ENCODE results near the gene CREBBP. TPM values are rescaled to one million over a fixed set of nuclear protein-coding genes. Genes with fewer than 3 reads are reported as not detected.

The CREBBP gene
- total and polyA plus RNA-seq, 7 donors, result 5.4 to 85.3 (median 39.5) TPM

DNA sequence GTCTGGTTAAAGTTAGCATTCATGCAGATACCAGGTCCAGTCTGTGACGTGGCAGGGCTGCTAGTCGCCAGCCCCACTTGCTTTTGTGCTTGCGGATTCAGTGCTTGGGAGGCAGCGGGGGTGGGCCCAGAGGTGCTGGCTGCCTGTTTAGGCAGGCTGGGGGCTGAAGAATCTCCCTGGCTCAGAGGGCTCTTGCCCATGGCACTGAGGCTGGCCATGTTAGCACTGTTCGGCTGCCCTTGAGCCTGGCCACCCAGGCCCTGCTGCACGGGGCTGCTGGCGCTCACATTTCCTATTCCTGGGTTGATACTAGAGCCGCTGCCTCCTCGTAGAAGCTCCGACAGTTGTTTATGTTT is 30.0 kb downstream of the CREBBP start:
- no peak overlapping the region for H3K4me3 ChIP-seq
- DNase-seq, result no peak
- H3K36me3 ChIP-seq, result peaks cover 0 to 12% (median 11%) of the 10 kb centered on the region in 4 donors
- H3K4me1 ChIP-seq, result peaks cover 0 to 63% (median 51%) of the 10 kb centered on the region in 4 donors
- H3K27me3 ChIP-seq, result no peaks in the 10 kb centered on the region
- H3K9me3 ChIP-seq, result no peaks in the 10 kb centered on the region
- TF ChIP-seq, protein P1, sequence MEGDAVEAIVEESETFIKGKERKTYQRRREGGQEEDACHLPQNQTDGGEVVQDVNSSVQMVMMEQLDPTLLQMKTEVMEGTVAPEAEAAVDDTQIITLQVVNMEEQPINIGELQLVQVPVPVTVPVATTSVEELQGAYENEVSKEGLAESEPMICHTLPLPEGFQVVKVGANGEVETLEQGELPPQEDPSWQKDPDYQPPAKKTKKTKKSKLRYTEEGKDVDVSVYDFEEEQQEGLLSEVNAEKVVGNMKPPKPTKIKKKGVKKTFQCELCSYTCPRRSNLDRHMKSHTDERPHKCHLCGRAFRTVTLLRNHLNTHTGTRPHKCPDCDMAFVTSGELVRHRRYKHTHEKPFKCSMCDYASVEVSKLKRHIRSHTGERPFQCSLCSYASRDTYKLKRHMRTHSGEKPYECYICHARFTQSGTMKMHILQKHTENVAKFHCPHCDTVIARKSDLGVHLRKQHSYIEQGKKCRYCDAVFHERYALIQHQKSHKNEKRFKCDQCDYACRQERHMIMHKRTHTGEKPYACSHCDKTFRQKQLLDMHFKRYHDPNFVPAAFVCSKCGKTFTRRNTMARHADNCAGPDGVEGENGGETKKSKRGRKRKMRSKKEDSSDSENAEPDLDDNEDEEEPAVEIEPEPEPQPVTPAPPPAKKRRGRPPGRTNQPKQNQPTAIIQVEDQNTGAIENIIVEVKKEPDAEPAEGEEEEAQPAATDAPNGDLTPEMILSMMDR (IDR thresholded peaks at IDR 0.05), result no peak
- TF ChIP-seq POLR2A (IDR thresholded peaks at IDR 0.05) (no peak), EP300 (IDR thresholded peaks at IDR 0.05) (no peak), POLR2AphosphoS5 (IDR thresholded peaks at IDR 0.05) (no peak)
- 85 to 92% methylated on average over 10 of the region's 10 CpGs for WGBS, 2 donors
- peak overlapping the region; percentile 38 to 65 (median 57) for H3K27ac ChIP-seq
- intact Hi-C loops (cut with DNase I), result no loop called here

DNA sequence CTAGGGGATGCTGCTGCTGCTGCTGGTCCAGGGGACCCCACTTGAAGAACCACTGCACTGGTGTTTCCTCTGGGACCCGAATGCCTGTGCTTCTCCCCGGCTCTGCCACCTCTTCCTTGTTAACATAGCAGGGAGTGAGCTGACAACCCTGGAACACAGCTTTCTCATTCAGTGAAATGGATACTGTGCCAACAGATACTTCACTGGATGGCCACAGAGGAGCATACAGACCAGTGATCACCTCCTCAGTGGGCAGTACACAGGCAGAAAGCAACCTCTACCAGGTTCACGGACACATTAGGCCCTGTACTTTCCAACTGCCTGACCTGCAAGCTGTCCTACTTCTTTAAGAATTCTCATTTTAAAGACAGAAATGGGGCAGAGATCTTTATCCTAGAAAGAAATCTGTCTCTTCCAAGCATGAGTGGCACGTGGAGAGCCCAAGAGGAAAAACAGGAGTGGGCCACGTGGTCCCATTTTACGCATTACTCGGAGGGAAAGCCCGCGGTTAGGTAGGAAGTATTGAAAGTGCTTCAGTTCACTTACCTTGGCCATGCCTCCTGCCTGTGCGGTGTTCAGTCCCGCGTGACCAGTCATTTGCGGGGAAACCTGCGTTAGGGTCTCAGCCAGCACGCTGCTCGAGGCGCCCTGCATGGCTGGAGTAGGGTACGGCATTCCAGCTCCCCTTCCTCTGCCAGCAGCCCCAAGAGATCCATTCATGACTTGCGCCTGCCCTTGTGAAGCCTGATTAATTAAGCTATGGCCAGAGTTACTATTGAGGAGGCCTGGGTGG is 30.6 kb downstream of the CREBBP start:
- Histone ChIP-seq H3K9me3 (no peaks in the 10 kb centered on the region), H3K4me1 (peaks cover 0 to 62% (median 46%) of the 10 kb centered on the region in 4 donors), H3K27me3 (no peaks in the 10 kb centered on the region), H3K27ac (peak overlapping the region; percentile 38 to 65 (median 57)), H3K4me3 (no peak overlapping the region), H3K36me3 (peaks cover 0 to 12% (median 11%) of the 10 kb centered on the region in 4 donors)
- DNase-seq, result no peak
- intact Hi-C loops (cut with DNase I), result no loop called here
- 94 to 95% methylated on average over 19 of the region's 19 CpGs for WGBS, 2 donors
- TF ChIP-seq, protein P1 (IDR thresholded peaks at IDR 0.05), result no peak
- TF ChIP-seq POLR2AphosphoS5 (IDR thresholded peaks at IDR 0.05) (no peak), POLR2A (IDR thresholded peaks at IDR 0.05) (no peak)

DNA sequence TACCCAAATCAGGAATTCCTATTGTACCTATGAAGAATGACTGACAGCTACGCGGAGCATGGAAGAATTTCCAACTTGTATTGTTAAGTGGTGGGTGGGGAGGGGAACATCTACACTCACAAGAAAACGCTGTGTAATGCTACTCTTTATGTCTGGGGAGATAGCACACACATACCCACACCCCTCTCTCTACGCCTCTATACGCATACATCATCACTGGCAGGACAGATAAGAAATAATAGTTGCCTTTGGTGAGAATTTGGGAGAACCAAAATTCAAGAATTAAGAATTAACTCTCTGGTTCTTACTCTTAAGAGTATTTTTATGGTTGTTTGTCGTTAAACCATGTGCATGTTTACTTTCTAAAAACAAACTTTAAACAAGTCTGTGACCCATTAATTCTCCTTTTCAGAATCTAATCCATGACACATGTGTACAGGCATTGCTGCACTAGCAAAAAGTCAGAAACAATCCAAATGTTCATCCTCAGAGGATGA is 33.9 kb downstream of the CREBBP start:
- TF ChIP-seq, protein P1 (IDR thresholded peaks at IDR 0.05), result no peak
- TF ChIP-seq EP300 (IDR thresholded peaks at IDR 0.05) (no peak), POLR2AphosphoS5 (IDR thresholded peaks at IDR 0.05) (no peak), POLR2A (IDR thresholded peaks at IDR 0.05) (no peak)
- 80 to 84% methylated on average over 6 of the region's 6 CpGs for WGBS, 2 donors
- Histone ChIP-seq H3K27ac (no peak overlapping the region), H3K36me3 (peaks cover 0 to 12% (median 11%) of the 10 kb centered on the region in 4 donors), H3K4me1 (peaks cover 0 to 69% (median 50%) of the 10 kb centered on the region in 4 donors), H3K9me3 (no peaks in the 10 kb centered on the region), H3K4me3 (no peak overlapping the region), H3K27me3 (no peaks in the 10 kb centered on the region)
- no peak for DNase-seq
- intact Hi-C loops (cut with DNase I), result no loop called here

DNA sequence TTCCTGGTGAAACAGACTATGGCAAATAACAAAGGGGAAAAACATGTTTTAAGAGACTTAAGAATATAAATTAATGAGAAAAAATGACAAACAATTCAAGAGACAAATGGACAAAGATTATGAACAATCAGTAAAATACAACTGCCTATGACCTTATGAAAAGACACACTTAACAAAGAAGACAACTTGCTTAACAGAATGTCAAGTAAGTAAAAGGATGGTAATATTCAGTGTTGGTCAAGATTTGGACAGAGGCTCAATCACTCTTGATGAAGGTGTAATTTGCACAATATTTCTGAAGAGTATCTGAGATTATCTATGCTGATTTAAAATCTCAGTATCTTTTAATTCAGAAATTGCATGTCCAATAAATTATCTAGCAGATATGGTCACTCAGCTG is 34.4 kb downstream of the CREBBP start:
- DNase-seq, result no peak
- Histone ChIP-seq H3K4me3 (no peak overlapping the region), H3K36me3 (peaks cover 0 to 12% (median 11%) of the 10 kb centered on the region in 4 donors), H3K27ac (no peak overlapping the region), H3K9me3 (no peaks in the 10 kb centered on the region), H3K27me3 (no peaks in the 10 kb centered on the region), H3K4me1 (peaks cover 0 to 71% (median 54%) of the 10 kb centered on the region in 4 donors)
- TF ChIP-seq, protein P1 (IDR thresholded peaks at IDR 0.05), result no peak
- intact Hi-C loops (cut with DNase I), result no loop called here
